Measurements from ENCODE around the gene AP1G2.

AP1G2 gene

DNA sequence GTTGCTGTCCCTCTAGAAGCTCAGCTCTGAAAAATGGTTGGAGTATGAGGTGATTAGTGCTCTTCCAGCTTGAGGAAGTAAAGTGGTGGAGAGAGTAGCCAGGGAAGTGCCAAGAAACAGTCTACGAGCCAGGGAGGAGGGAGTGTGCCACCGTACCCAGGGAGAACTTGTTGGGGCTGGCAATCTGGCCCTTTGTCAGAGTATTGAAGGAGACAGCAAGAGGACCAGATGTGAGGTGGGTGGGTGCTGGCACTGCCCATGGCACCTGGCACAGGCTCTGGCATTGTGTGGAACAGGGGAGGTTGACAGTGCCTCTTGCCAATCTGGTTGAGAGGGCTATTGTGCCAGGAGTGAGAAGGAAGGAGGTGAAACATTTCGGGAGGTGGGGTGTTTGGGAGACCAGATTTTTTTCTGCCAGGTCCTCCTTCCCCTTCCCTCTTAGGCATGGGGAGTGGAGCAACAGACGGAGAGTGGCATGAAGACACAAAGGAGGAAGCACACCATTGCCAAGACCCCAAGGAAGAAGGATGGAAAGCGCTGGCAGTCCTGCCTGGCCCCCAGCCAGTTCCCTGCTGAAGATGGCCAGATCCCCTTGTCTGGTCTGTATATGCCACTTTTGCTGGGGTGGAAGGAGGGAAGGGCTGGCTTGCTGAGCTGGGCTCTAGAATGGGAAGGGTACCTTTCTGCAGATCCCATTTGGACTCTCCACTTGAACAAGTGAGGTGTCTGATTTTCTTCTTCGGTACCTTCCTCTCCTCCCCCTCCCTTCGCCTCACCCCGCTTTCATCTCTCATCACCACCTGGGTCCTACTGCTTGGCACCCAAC, 53.6 kb downstream of the AP1G2 start:
- DNase-seq (ENCODE audit: low read depth), result no peak

- DNase-seq (ENCODE audit: low read depth), result no peak
These were observed 54.4 kb downstream of the AP1G2 start for GRCh38 chr14:23513005-23513817.

DNA sequence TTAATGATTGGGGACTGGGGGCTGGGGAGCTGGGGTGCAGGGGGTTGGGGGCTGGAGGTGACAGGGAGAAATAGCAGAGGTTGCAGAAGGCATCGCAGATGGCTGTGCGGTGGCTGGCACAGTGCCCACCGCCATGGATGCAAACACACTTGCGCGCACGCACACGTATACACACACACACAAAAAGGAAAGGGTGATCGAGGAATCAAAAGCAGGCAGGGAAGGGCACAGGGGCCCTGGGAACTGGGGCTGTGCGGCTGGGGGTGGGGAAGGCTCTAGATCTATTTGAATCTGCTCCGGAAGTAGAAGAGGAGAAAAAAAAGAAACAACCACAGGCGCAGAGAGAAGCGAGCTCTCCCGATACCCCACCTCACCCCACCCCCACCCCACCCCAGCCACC, 55.4 kb downstream of the AP1G2 start:
- no peak for DNase-seq (ENCODE audit: low read depth)
